Duodenal mucosa (tissue), 2 donors: ENCODE measurements around the gene SYNGAP1.

Experiments used
- H3K27ac ChIP-seq: one replicate; pipeline ENCODE4 v1.7.0; 2013; ENCODE audit warnings: low read depth, low read length
- H3K27me3 ChIP-seq, 2 donors: one replicate each; pipeline ENCODE4 v1.7.0; 2013; ENCODE audit warnings: low read length in 2 of 2, control low read depth in 1 of 2; ENCODE audit not compliant: insufficient read depth in 2 of 2, control insufficient read depth in 1 of 2
- H3K36me3 ChIP-seq, 2 donors: one replicate each; pipeline ENCODE4 v1.7.0; 2013; ENCODE audit warnings: low read length in 2 of 2, control low read depth in 1 of 2; ENCODE audit not compliant: insufficient read depth in 2 of 2, control insufficient read depth in 1 of 2
- H3K4me1 ChIP-seq, 2 donors: one replicate each; pipeline ENCODE4 v1.7.0; 2013; ENCODE audit warnings: low read length in 2 of 2, control low read depth in 1 of 2; ENCODE audit not compliant: insufficient read depth in 2 of 2, control insufficient read depth in 1 of 2
- H3K4me3 ChIP-seq, 2 donors: one replicate each; pipeline ENCODE4 v1.7.0; 2013; ENCODE audit warnings: low read length in 2 of 2, low read depth in 1 of 2
- H3K9ac ChIP-seq, 2 donors: one replicate each; pipeline ENCODE4 v1.7.0; 2013; ENCODE audit warnings: low read length in 2 of 2, low read depth in 1 of 2
- H3K9me3 ChIP-seq, 2 donors: one replicate each; pipeline ENCODE4 v1.7.0; 2013; ENCODE audit warnings: low read length in 2 of 2, control low read depth in 1 of 2; ENCODE audit not compliant: control insufficient read depth in 1 of 2

The SYNGAP1 gene

GRCh38 chr6:33404884-33405283, 15.0 kb upstream of the SYNGAP1 start:
- Histone ChIP-seq H3K27ac (no peak overlapping the region), H3K9me3 (no peaks in the 10 kb centered on the region), H3K36me3 (peaks cover 0 to 31% of the 10 kb centered on the region in 2 donors), H3K27me3 (no peaks in the 10 kb centered on the region), H3K9ac (no peak overlapping the region), H3K4me3 (no peak overlapping the region), H3K4me1 (peaks cover 0 to 5% of the 10 kb centered on the region in 2 donors)

- no peaks in the 10 kb centered on the region for H3K9me3 ChIP-seq
- H3K36me3 ChIP-seq = peaks cover 0 to 31% of the 10 kb centered on the region in 2 donors
- H3K4me3 ChIP-seq = no peak overlapping the region
- no peak overlapping the region for H3K9ac ChIP-seq
- peaks cover 0 to 5% of the 10 kb centered on the region in 2 donors for H3K4me1 ChIP-seq
- H3K27me3 ChIP-seq = no peaks in the 10 kb centered on the region
- H3K27ac ChIP-seq = no peak overlapping the region
These were observed 14.4 kb upstream of the SYNGAP1 start for GRCh38 chr6:33405386-33405940.

- Histone ChIP-seq H3K36me3 (peaks cover 0 to 31% of the 10 kb centered on the region in 2 donors), H3K27ac (no peak overlapping the region), H3K27me3 (no peaks in the 10 kb centered on the region), H3K9me3 (no peaks in the 10 kb centered on the region), H3K4me3 (no peak overlapping the region), H3K4me1 (peaks cover 0 to 5% of the 10 kb centered on the region in 2 donors), H3K9ac (no peak overlapping the region)
These were observed 13.7 kb upstream of the SYNGAP1 start for GRCh38 chr6:33406126-33406525.

- H3K4me3 ChIP-seq = no peak overlapping the region
- H3K36me3 ChIP-seq = peaks cover 0 to 31% of the 10 kb centered on the region in 2 donors
- H3K27ac ChIP-seq = no peak overlapping the region
- peaks cover 0 to 11% of the 10 kb centered on the region in 2 donors for H3K4me1 ChIP-seq
- no peak overlapping the region for H3K9ac ChIP-seq
- H3K27me3 ChIP-seq = no peaks in the 10 kb centered on the region
- no peaks in the 10 kb centered on the region for H3K9me3 ChIP-seq
These were observed 12.6 kb upstream of the SYNGAP1 start for GRCh38 chr6:33407132-33407718.

- peaks cover 0 to 16% of the 10 kb centered on the region in 2 donors for H3K4me1 ChIP-seq
These were observed 9.7 kb upstream of the SYNGAP1 start for GRCh38 chr6:33410050-33410710.

GRCh38 chr6:33410711-33411631, 8.9 kb upstream of the SYNGAP1 start, which contains the start of gene PHF1:
TSS of gene PHF1 (plus strand) at chr6:33411014. CDS start at chr6:33412264, 1,250 bp downstream.
- Histone ChIP-seq H3K27ac (peak within 1 kb of the TSS; percentile 94), H3K4me3 (peak within 1 kb of the TSS; percentile 85 to 88), H3K9ac (peak within 1 kb of the TSS; percentile 86 to 94), H3K4me1 (peaks cover 4 to 20% of the 10 kb centered on the region in 2 donors), H3K27me3 (no peaks in the 10 kb centered on the region), H3K36me3 (peaks cover 21 to 39% of the 10 kb centered on the region in 2 donors), H3K9me3 (no peaks in the 10 kb centered on the region)

More at GRCh38 chr6:33410050-33410710, 9.7 kb upstream of the SYNGAP1 start:
- Histone ChIP-seq H3K4me3 (peak overlapping the region; percentile 85 to 88), H3K27me3 (no peaks in the 10 kb centered on the region), H3K9ac (peak overlapping the region; percentile 86 to 94), H3K36me3 (peaks cover 21 to 39% of the 10 kb centered on the region in 2 donors), H3K9me3 (no peaks in the 10 kb centered on the region), H3K27ac (peak overlapping the region; percentile 94)

- H3K9ac ChIP-seq = peak overlapping the region; percentile 84 to 88
- H3K36me3 ChIP-seq = peaks cover 21 to 37% of the 10 kb centered on the region in 2 donors
- no peak overlapping the region for H3K27ac ChIP-seq
- peaks cover 11 to 27% of the 10 kb centered on the region in 2 donors for H3K4me1 ChIP-seq
- H3K9me3 ChIP-seq = no peaks in the 10 kb centered on the region
- peak overlapping the region; percentile 76 to 77 for H3K4me3 ChIP-seq
- H3K27me3 ChIP-seq = no peaks in the 10 kb centered on the region
These were observed 8.2 kb upstream of the SYNGAP1 start for GRCh38 chr6:33411632-33412005.

- H3K4me3 ChIP-seq = no peak overlapping the region
- no peak overlapping the region for H3K27ac ChIP-seq
- no peaks in the 10 kb centered on the region for H3K27me3 ChIP-seq
- no peaks in the 10 kb centered on the region for H3K9me3 ChIP-seq
- H3K4me1 ChIP-seq = peaks cover 18 to 34% of the 10 kb centered on the region in 2 donors
- H3K36me3 ChIP-seq = peaks cover 21 to 38% of the 10 kb centered on the region in 2 donors
- no peak overlapping the region for H3K9ac ChIP-seq
These were observed 7.5 kb upstream of the SYNGAP1 start for GRCh38 chr6:33412140-33413009.
